HG03378 (cell line): ENCODE data around the gene ITGB7.

Source experiments
- ATAC-seq: cut with Tn5 transposase; IDR thresholded peaks from one replicate; pipeline ENCODE4 v1.9.1; 2021; ENCODE audit warnings: mild to moderate bottlenecking, moderate library complexity; ENCODE audit not compliant: unreplicated experiment

Gene ITGB7

GRCh38 chr12:53147181-53147580 is 59.9 kb downstream of the ITGB7 start:
- ATAC-seq: no peak

- no peak for ATAC-seq
Measured at GRCh38 chr12:53145383-53146260, 61.4 kb downstream of the ITGB7 start.

- no peak for ATAC-seq
Measured at GRCh38 chr12:53143355-53143754, 63.7 kb downstream of the ITGB7 start.
